Fibroblast of mammary gland (primary cell): Measurements from ENCODE around the gene CCL22.

Source experiments
- DNase-seq: peaks from one replicate; pipeline ENCODE4 v3.0.0-alpha.2; 2010; ENCODE audit warnings: low read depth
- H3K4me3 ChIP-seq: 2 replicates; pipeline ENCODE4 v1.5.1; 2011; ENCODE audit warnings: low read depth, mild to moderate bottlenecking, low read length, moderate library complexity; ENCODE audit not compliant: control insufficient read depth
- TF ChIP-seq, protein P1 (sequence below): conservative IDR thresholded peaks from 2 replicates; pipeline ENCODE4 v1.5.1; 2011; ENCODE audit warnings: low read depth, low read length, inconsistent platforms; ENCODE audit not compliant: control insufficient read depth, insufficient read depth

CCL22 gene

DNA sequence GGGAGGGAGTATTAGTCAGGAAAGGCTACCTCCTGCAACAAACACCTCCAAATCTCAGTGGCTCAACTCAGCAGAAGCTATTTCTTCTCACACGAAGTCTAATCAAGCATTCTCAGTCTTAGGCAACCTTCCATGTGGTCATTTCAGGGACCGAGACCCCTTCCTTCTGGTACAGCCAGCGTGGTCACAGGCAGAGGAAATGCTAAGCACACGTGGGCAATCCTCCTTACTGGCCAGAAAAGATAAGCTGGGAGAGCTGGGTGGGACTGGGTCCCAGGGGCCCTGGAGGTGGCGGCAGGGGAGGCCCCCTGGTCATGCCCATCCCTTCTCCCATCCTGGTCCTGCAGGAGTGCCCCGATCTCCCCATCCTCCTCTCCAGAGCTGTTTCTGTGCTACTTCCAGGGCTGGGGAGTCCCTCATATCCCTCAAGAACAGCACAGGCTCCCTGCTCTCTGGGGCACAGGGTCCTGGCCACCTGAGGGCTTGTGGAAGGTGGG lies 8.0 kb downstream of the CCL22 start:
- no peak for DNase-seq
- H3K4me3 ChIP-seq: no peak overlapping the region
- TF ChIP-seq, protein P1, sequence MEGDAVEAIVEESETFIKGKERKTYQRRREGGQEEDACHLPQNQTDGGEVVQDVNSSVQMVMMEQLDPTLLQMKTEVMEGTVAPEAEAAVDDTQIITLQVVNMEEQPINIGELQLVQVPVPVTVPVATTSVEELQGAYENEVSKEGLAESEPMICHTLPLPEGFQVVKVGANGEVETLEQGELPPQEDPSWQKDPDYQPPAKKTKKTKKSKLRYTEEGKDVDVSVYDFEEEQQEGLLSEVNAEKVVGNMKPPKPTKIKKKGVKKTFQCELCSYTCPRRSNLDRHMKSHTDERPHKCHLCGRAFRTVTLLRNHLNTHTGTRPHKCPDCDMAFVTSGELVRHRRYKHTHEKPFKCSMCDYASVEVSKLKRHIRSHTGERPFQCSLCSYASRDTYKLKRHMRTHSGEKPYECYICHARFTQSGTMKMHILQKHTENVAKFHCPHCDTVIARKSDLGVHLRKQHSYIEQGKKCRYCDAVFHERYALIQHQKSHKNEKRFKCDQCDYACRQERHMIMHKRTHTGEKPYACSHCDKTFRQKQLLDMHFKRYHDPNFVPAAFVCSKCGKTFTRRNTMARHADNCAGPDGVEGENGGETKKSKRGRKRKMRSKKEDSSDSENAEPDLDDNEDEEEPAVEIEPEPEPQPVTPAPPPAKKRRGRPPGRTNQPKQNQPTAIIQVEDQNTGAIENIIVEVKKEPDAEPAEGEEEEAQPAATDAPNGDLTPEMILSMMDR: no peak

DNA sequence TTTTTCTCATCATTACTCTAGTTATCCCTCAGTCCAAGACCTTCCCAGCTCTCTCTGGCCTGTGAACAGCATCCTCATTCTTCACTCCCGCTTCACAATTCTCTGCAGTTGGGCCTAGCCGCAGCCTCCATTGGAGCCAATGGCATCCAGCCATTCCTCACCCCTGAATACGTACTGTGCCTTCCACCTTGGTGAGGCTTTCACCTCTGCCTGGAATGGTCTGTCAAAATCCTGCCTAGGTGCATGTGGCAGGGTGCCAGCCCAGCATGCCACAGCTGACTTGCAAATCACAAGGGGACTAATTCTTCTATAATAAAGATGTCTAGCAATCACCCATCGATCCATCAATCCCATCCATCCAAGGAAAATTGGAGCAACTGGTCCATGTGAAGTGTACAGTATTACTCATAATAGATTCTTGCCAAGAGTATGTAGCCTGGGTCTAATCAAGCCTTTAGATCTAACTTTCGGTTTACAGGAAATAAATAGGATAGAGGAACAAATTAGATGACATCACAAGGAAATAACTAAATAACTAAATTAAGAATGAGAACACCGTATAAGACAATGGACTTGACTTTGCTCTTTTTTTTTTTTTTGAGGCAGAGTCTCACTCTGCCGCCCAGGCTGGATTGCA lies 8.7 kb downstream of the CCL22 start:
- peak; percentile 44 for DNase-seq
- TF ChIP-seq, protein P1: no peak

GRCh38 chr16:57371494-57372371 lies 13.2 kb downstream of the CCL22 start:
- H3K4me3 ChIP-seq: no peak overlapping the region
- DNase-seq: no peak
- TF ChIP-seq, protein P1: no peak

More for the DNA sequence above, 8.7 kb downstream of the CCL22 start:
- no peak overlapping the region for H3K4me3 ChIP-seq

- H3K4me3 ChIP-seq: no peak within 1 kb of the TSS
- TF ChIP-seq, protein P1: no peak
- DNase-seq: peak; percentile 29
Measured at GRCh38 chr16:57372372-57373116, 14.0 kb downstream of the CCL22 start, which contains the start of gene CX3CL1. CX3CL1 (plus strand) TSS chr16:57372490; CDS start chr16:57372569, 79 bp downstream.

DNA sequence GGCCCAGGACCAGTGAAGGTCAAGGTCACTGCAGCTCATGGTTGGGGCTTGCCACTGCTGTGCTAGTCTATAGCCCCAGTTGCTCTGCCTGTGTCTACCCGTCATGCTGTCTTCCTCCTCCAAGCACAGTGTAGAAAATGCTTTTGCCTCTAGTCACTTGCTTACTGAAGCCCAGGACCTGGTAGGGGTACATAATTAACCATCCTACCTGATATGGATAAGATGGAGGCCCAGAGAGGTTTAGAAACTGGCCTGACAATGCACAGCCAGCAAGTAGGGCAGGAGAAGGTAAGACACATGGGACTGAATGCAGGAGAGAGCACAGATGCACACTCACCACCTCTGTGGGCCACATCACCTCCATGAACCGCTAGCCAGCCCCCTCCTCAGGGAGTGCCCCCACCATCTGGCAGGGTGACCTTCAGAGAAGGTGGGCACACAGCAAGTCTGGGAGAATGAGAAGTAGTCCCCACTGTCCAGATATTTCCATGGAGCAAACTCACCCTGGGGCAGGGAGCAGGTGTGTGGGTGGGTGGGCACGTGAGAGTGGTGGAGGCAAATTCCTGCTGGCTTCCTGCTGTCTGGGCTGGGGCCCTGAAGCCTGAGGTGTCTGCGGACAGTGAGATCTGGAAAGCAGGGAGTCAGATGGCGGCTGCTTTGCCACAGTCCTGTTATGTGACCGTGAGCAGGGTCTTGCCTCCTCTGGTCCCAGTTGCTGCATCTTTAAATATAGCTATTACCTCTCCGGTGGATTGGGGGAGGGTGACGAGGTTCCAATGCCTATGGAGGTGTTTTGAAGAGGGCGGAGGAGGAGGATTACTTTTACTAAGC lies 14.7 kb downstream of the CCL22 start:
- H3K4me3 ChIP-seq: no peak overlapping the region
- DNase-seq: no peak
- TF ChIP-seq, protein P1: no peak
